HepG2 (cell line): Measurements from ENCODE around the gene KDM5A. TPM values are rescaled to one million over a fixed set of nuclear protein-coding genes. Genes with fewer than 3 reads are reported as not detected.

Experiments
- ATAC-seq: fragments of 200-7000 bp; cut with Tn5 transposase; 3 replicates; pipeline ENCODE4 v1.9.1; 2020; ENCODE audit warnings: mild to moderate bottlenecking, moderate library complexity
- BruUV-seq: library from RNA; stranded (reverse); fragments of 400-500 nt; replicated peaks from 2 replicates; lab custom pipeline; 2021; lab: Mats Ljungman, UMichigan
- CTCF ChIA-PET: fragments of 300-600 bp; formaldehyde crosslinking; extraction: SDS; loops from one replicate; lab custom pipeline; 2021; ENCODE audit warnings: low total read pairs, inconsistent platforms, low intra/inter-chr PET ratio; lab: Yijun Ruan, JAX
- POLR2A ChIA-PET: fragments of 350-600 bp; sonication (Branson Sonifier 250); formaldehyde crosslinking; loops from one replicate; lab custom pipeline; 2020; ENCODE audit warnings: antibody characterized with exemption, inconsistent platforms; lab: Yijun Ruan, JAX
- DNase-seq: peaks from one replicate; pipeline ENCODE4 v3.0.0-alpha.2; 2015; ENCODE audit warnings: low spot score
- FAIRE-seq: peaks from 3 replicates; lab custom pipeline; 2011; peaks lifted over from hg19 to GRCh38; lab: Jason Lieb, UNC
- H2AFZ ChIP-seq: one replicate; pipeline ENCODE4 v1.6.1; 2011; ENCODE audit warnings: low read length, inconsistent platforms
- H3K27ac ChIP-seq: fragments of 300-600 bp; 3 replicates; pipeline ENCODE4 v1.8.0; 2011; ENCODE audit warnings: mixed run types, mild to moderate bottlenecking, mixed read lengths, low read length, inconsistent platforms; ENCODE audit not compliant: insufficient read depth; ENCODE audit errors: extremely low read length
- H3K27me3 ChIP-seq, 2 experiments: fragments of 200-600 bp in 1 of 2; 2 replicates in 1 of 2; 3 replicates in 1 of 2; pipeline versions ENCODE4 v1.6.0 to v1.8.0; 2011; ENCODE audit warnings: low read length in 2 of 2, mild to moderate bottlenecking in 2 of 2, moderate library complexity in 2 of 2, inconsistent platforms in 1 of 2; ENCODE audit not compliant: insufficient read depth in 2 of 2, control insufficient read depth in 1 of 2
- H3K36me3 ChIP-seq, 2 experiments: fragments of 200-600 bp in 1 of 2; replicated peaks in 1 of 2; 2 replicates in 1 of 2; 3 replicates in 1 of 2; pipeline versions ENCODE4 v1.5.1 to v1.8.0; 2011; ENCODE audit warnings: low read length in 2 of 2, inconsistent platforms in 1 of 2; ENCODE audit not compliant: insufficient read depth in 2 of 2, control insufficient read depth in 1 of 2
- H3K4me1 ChIP-seq: 2 replicates; pipeline ENCODE4 v1.5.1; 2012; ENCODE audit warnings: low read length, inconsistent platforms; ENCODE audit not compliant: insufficient read depth
- H3K4me2 ChIP-seq: 2 replicates; pipeline ENCODE4 v1.6.0; 2011; ENCODE audit warnings: low read depth, low read length, inconsistent platforms
- H3K4me3 ChIP-seq, 3 experiments: fragments of 200-600 bp in 1 of 3; sonication (generic), shearing (Covaris generic) in 1 of 3; replicated peaks in 1 of 3; 2 replicates each; pipeline ENCODE4 v1.5.1; 2011 to 2016; ENCODE audit warnings: low read length in 3 of 3, inconsistent platforms in 2 of 3, low read depth in 2 of 3, mild to moderate bottlenecking in 2 of 3, control low read depth in 1 of 3, mixed read lengths in 1 of 3; ENCODE audit not compliant: insufficient read depth in 1 of 3
- H3K79me2 ChIP-seq: one replicate; pipeline ENCODE4 v1.6.1; 2011; ENCODE audit warnings: low read length, inconsistent platforms; ENCODE audit not compliant: insufficient read depth
- H3K9ac ChIP-seq: 2 replicates; pipeline ENCODE4 v1.6.0; 2011; ENCODE audit warnings: mild to moderate bottlenecking, low read depth, low read length, inconsistent platforms; ENCODE audit not compliant: insufficient read depth
- H3K9me3 ChIP-seq: 2 replicates; pipeline ENCODE4 v1.5.1; 2012; ENCODE audit warnings: mild to moderate bottlenecking, low read length
- H4K20me1 ChIP-seq: 2 replicates; pipeline ENCODE4 v1.6.0; 2011; ENCODE audit warnings: inconsistent platforms, mild to moderate bottlenecking, low read length, moderate library complexity; ENCODE audit not compliant: insufficient read depth
- BHLHE40 ChIP-seq: IDR thresholded peaks from 2 replicates; pipeline ENCODE4 v1.6.1; 2011; ENCODE audit warnings: low read length, improper control_type of control experiment
- ELF1 ChIP-seq: sonication (generic); formaldehyde crosslinking; IDR thresholded peaks from 2 replicates; pipeline ENCODE4 v1.4.0; 2020; ENCODE audit warnings: missing genetic modification reagents
- ELF4 ChIP-seq: sonication (generic); formaldehyde crosslinking; IDR thresholded peaks from 2 replicates; pipeline ENCODE4 v1.5.0; 2020; ENCODE audit warnings: missing genetic modification reagents, mild to moderate bottlenecking, moderate library complexity, borderline replicate concordance
- NR2F1 ChIP-seq, 2 experiments: fragments of 450-650 bp in 1 of 2; formaldehyde crosslinking in 1 of 2; IDR thresholded peaks; 2 replicates each; pipeline versions ENCODE4 v1.5.0 to v1.6.1; 2016 to 2020; ENCODE audit warnings: mild to moderate bottlenecking in 1 of 2, missing compliant biosample characterization in 1 of 2, missing genetic modification reagents in 1 of 2, moderate library complexity in 1 of 2
- PITX1 ChIP-seq: sonication (generic); formaldehyde crosslinking; IDR thresholded peaks from 2 replicates; pipeline ENCODE4 v1.5.1; 2020; ENCODE audit warnings: mild to moderate bottlenecking, missing genetic modification reagents
- RBM39 ChIP-seq: fragments of 200-400 bp; formaldehyde crosslinking; IDR thresholded peaks from one replicate; pipeline ENCODE4 v1.6.1; 2018; ENCODE audit warnings: antibody characterized with exemption, mild to moderate bottlenecking, low read depth, low read length; ENCODE audit not compliant: poor library complexity, severe bottlenecking
- SALL2 ChIP-seq: sonication (generic); formaldehyde crosslinking; IDR thresholded peaks from 2 replicates; pipeline ENCODE4 v1.8.1; 2023; ENCODE audit warnings: mild to moderate bottlenecking, missing genetic modification reagents, inconsistent platforms
- SATB2 ChIP-seq: sonication (generic); formaldehyde crosslinking; IDR thresholded peaks from 2 replicates; pipeline ENCODE4 v1.5.0; 2020; ENCODE audit warnings: missing genetic modification reagents
- SP140L ChIP-seq: sonication (generic); formaldehyde crosslinking; IDR thresholded peaks from 2 replicates; pipeline ENCODE4 v1.4.0; 2020; ENCODE audit warnings: missing genetic modification reagents, borderline replicate concordance
- TOPORS ChIP-seq: sonication (generic); formaldehyde crosslinking; IDR thresholded peaks from 2 replicates; pipeline ENCODE4 v1.8.0; 2023; ENCODE audit warnings: mild to moderate bottlenecking, missing genetic modification reagents
- ZNF354B ChIP-seq: sonication (generic); formaldehyde crosslinking; IDR thresholded peaks from 2 replicates; pipeline ENCODE4 v1.8.0; 2022; ENCODE audit warnings: mild to moderate bottlenecking, missing genetic modification reagents
- WGBS: methylation state at CpG from one replicate; pipeline ENCODE4 v1.1.6; 2017; ENCODE audit warnings: low lambda C conversion rate; 5-methylcytosine and 5-hydroxymethylcytosine counted together
- in situ Hi-C: cut with HindIII; loops from 2 replicates; pipeline ENCODE4 v1.10.0; 2017; ENCODE audit warnings: low pct_unique_long_range_greater_than_20kb; ENCODE audit not compliant: extremely low pct_ligation_motif_present
- intact Hi-C: fragments of 100-400 bp; cut with micrococcal nuclease; formaldehyde crosslinking; loops from one replicate; pipeline ENCODE4 v1.10.0; 2022; ENCODE audit not compliant: unreplicated experiment
- polyA plus RNA-seq, 8 experiments: library from polyadenylated mRNA; depleted of rRNA in 3 of 8; stranded (reverse) in 7 of 8; unstranded in 1 of 8; fragments of >200 nt; fragmentation: Illumina TruSeq in 4 of 8; extraction: Trizol in 4 of 8; gene quantifications; 2 replicates each; pipeline versions ENCODE4 v1.2.1 to v1.2.3, GENCODE V29; 2011 to 2016; ENCODE audit warnings: low read depth in 4 of 8, missing spikeins in 1 of 8, mixed read lengths in 1 of 8; ENCODE audit not compliant: insufficient read depth in 1 of 8
- total RNA-seq, 5 experiments: library from RNA; depleted of rRNA; stranded (reverse); fragments of >200 nt; fragmentation: Illumina TruSeq; extraction: Trizol; gene quantifications; 2 replicates each; pipeline ENCODE4 v1.2.3, GENCODE V29; 2016; ENCODE audit warnings: low read depth in 1 of 5
- TF ChIP-seq, protein P1 (sequence below): sonication (generic); formaldehyde crosslinking; IDR thresholded peaks from 2 replicates; pipeline ENCODE4 v1.4.0; 2020; ENCODE audit warnings: missing genetic modification reagents, borderline replicate concordance
- TF ChIP-seq, protein P2 (sequence below): IDR thresholded peaks from 2 replicates; pipeline ENCODE4 v1.6.1; 2016; ENCODE audit warnings: control low read depth
- TF ChIP-seq, protein P3 (sequence below): sonication (generic); formaldehyde crosslinking; IDR thresholded peaks from 2 replicates; pipeline ENCODE4 v1.4.0; 2020; ENCODE audit warnings: missing genetic modification reagents, mild to moderate bottlenecking, borderline replicate concordance

Gene KDM5A
- total and polyA plus RNA-seq, 2 of the 13 experiments (the other 11 are each of a cell fraction or from before 2014, with no cell fraction given), result 12.0 to 29.2 TPM

DNA sequence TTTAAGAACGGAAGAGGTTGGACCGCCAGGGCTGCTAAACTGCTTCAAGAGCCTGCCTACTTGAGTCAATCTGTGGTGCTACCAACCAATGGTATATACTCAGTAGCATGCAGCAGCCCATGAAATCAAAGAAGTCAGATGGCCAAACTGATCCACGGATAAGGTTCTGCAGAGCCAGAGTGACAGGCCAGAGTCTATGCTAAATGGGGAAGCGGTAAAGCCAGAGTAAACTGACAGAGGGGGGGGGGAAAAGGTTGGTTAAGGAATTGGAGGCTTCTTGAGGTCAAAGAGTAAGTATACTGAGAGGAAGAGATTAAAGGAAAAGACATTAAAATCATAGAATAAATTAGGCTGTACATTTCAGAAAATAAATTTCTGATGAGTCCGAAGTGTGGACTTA is 111.1 kb downstream of the KDM5A start:
- H3K4me3 ChIP-seq, result no peak overlapping the region
- H3K9me3 ChIP-seq, result no peaks in the 10 kb centered on the region
- in situ Hi-C loops, result no loop called here
- CTCF ChIA-PET, result no interaction called here
- H2AFZ ChIP-seq, result no peak overlapping the region
- FAIRE-seq (no peak), ATAC-seq (no peak), DNase-seq (no peak)
- TF ChIP-seq TOPORS, result no peak
- no peaks in the 10 kb centered on the region for H4K20me1 ChIP-seq
- no peak overlapping the region for H3K4me2 ChIP-seq
- no peaks in the 10 kb centered on the region; a peak in 1 of 5 replicates for H3K36me3 ChIP-seq
- H3K27me3 ChIP-seq, result no peaks in the 10 kb centered on the region
- no peak overlapping the region for H3K9ac ChIP-seq
- no peaks in the 10 kb centered on the region for H3K79me2 ChIP-seq
- peaks cover 11% of the 10 kb centered on the region for H3K4me1 ChIP-seq
- POLR2A ChIA-PET, result no interaction called here
- no TSS peak for BruUV-seq
- intact Hi-C loops, result no loop called here
- H3K27ac ChIP-seq, result no peak overlapping the region
- over 99% methylated on average over 5 of the region's 5 CpGs for WGBS

DNA sequence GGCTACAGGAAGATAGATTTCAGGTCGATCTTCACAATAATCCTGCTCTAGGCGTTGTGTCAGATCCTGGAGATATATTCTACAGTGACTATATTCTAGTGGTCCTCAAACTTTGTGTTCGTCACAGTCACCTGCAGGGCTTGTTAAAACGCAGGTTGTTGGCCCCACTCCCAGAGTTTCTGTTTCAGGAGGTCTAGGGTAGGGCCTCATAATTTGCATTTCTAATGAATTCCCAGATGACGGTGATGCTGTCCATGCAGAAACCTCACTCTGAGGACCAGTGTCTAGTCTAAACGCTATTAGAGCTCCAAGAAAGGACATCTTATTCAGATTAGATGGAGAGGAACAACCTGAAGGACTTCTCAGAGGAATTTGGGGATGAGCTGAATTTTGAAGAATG is 113.3 kb downstream of the KDM5A start:
- CTCF ChIA-PET, result no interaction called here
- H3K4me1 ChIP-seq, result peaks cover 18% of the 10 kb centered on the region
- no peaks in the 10 kb centered on the region for H3K9me3 ChIP-seq
- no peaks in the 10 kb centered on the region for H4K20me1 ChIP-seq
- no peak overlapping the region for H3K4me3 ChIP-seq
- no peak for DNase-seq
- H3K4me2 ChIP-seq, result no peak overlapping the region
- in situ Hi-C loops, result no loop called here
- no peaks in the 10 kb centered on the region for H3K27me3 ChIP-seq
- H3K27ac ChIP-seq, result no peak overlapping the region
- H3K79me2 ChIP-seq, result no peaks in the 10 kb centered on the region
- no TSS peak for BruUV-seq
- H3K36me3 ChIP-seq, result no peaks in the 10 kb centered on the region
- no peak for TF ChIP-seq NR2F1 (CRISPR knock-in tag; IDR thresholded peaks at IDR 0.05)
- no peak for TF ChIP-seq SP140L (CRISPR knock-in tag)
- TF ChIP-seq ELF4 (CRISPR knock-in tag), result no peak
- TF ChIP-seq, protein P1, sequence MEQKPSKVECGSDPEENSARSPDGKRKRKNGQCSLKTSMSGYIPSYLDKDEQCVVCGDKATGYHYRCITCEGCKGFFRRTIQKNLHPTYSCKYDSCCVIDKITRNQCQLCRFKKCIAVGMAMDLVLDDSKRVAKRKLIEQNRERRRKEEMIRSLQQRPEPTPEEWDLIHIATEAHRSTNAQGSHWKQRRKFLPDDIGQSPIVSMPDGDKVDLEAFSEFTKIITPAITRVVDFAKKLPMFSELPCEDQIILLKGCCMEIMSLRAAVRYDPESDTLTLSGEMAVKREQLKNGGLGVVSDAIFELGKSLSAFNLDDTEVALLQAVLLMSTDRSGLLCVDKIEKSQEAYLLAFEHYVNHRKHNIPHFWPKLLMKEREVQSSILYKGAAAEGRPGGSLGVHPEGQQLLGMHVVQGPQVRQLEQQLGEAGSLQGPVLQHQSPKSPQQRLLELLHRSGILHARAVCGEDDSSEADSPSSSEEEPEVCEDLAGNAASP (CRISPR knock-in tag), result no peak
- TF ChIP-seq ELF1, result no peak
- TF ChIP-seq, protein P2, sequence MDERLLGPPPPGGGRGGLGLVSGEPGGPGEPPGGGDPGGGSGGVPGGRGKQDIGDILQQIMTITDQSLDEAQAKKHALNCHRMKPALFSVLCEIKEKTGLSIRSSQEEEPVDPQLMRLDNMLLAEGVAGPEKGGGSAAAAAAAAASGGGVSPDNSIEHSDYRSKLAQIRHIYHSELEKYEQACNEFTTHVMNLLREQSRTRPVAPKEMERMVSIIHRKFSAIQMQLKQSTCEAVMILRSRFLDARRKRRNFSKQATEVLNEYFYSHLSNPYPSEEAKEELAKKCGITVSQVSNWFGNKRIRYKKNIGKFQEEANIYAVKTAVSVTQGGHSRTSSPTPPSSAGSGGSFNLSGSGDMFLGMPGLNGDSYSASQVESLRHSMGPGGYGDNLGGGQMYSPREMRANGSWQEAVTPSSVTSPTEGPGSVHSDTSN (CRISPR knock-in tag), result no peak
- no peak for TF ChIP-seq BHLHE40
- no peak for TF ChIP-seq SALL2
- no peak for TF ChIP-seq RBM39
- TF ChIP-seq PITX1 (CRISPR knock-in tag), result no peak
- TF ChIP-seq, protein P3, sequence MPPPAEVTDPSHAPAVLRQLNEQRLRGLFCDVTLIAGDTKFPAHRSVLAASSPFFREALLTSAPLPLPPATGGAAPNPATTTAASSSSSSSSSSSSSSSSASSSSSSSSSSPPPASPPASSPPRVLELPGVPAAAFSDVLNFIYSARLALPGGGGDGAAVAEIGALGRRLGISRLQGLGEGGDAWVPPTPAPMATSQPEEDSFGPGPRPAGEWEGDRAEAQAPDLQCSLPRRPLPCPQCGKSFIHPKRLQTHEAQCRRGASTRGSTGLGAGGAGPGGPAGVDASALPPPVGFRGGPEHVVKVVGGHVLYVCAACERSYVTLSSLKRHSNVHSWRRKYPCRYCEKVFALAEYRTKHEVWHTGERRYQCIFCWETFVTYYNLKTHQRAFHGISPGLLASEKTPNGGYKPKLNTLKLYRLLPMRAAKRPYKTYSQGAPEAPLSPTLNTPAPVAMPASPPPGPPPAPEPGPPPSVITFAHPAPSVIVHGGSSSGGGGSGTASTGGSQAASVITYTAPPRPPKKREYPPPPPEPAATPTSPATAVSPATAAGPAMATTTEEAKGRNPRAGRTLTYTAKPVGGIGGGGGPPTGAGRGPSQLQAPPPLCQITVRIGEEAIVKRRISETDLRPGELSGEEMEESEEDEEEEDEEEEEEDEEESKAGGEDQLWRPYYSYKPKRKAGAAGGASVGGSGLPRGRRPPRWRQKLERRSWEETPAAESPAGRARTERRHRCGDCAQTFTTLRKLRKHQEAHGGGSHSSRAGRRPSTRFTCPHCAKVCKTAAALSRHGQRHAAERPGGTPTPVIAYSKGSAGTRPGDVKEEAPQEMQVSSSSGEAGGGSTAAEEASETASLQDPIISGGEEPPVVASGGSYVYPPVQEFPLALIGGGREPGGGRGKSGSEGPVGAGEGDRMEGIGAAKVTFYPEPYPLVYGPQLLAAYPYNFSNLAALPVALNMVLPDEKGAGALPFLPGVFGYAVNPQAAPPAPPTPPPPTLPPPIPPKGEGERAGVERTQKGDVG (CRISPR knock-in tag), result no peak
- no peak for TF ChIP-seq ZNF354B
- no peak for TF ChIP-seq SATB2 (CRISPR knock-in tag)
- TF ChIP-seq, all 625 proteins: peak for 0
- FAIRE-seq, result no peak
- ATAC-seq, result no peak
- Histone ChIP-seq H2AFZ (no peak overlapping the region), H3K9ac (no peak overlapping the region)
- intact Hi-C loops, result no loop called here
- POLR2A ChIA-PET, result no interaction called here
- 79% methylated on average over 6 of the region's 6 CpGs for WGBS
